Adrenal gland (tissue), 12 donors: Measurements from ENCODE around the gene AGPAT4. TPM values are rescaled to one million over a fixed set of nuclear protein-coding genes. Genes with fewer than 3 reads are reported as not detected.

Experiments
- DNase-seq, 7 donors: peaks; one replicate each; pipeline ENCODE4 v3.0.0-alpha.2; 2019 to 2020
- H3K27ac ChIP-seq, 5 donors: fragments of 200-600 bp; sonication (generic) in 4 of 5; 1 replicate in 3 of 5; 2 replicates in 2 of 5; pipeline versions ENCODE4 v1.5.1 to v1.8.0; 2016 to 2020; ENCODE audit warnings: mild to moderate bottlenecking in 1 of 5
- H3K27me3 ChIP-seq: fragments of 200-600 bp; 2 replicates; pipeline ENCODE4 v1.8.0; 2021
- H3K36me3 ChIP-seq, 2 donors: fragments of 200-600 bp; replicated peaks in 1 of 2; 1 replicate in 1 of 2; 2 replicates in 1 of 2; pipeline versions ENCODE4 v1.5.1 to v1.8.0; 2018 to 2022
- H3K4me1 ChIP-seq, 2 donors: fragments of 200-600 bp; replicated peaks in 1 of 2; 1 replicate in 1 of 2; 2 replicates in 1 of 2; pipeline versions ENCODE4 v1.5.1 to v1.8.0; 2018 to 2021
- H3K4me3 ChIP-seq, 4 donors: fragments of 200-600 bp; sonication (generic) in 3 of 4; one replicate each; pipeline ENCODE4 v1.5.1; 2016 to 2018
- H3K9me3 ChIP-seq, 3 donors: fragments of 200-600 bp; sonication (generic) in 1 of 3; replicated peaks in 1 of 3; 1 replicate in 2 of 3; 2 replicates in 1 of 3; pipeline versions ENCODE4 v1.5.1 to v1.8.0; 2016 to 2021
- CTCF ChIP-seq, 6 experiments: fragments of 450-650 bp in 4 of 6; fragments of 200-600 bp in 2 of 6; sonication (generic) in 1 of 6; IDR thresholded peaks; 1 replicate in 5 of 6; 2 replicates in 1 of 6; pipeline versions ENCODE4 v1.5.1 to v1.8.0; 2016 to 2021; ENCODE audit warnings: antibody characterized with exemption in 6 of 6, mild to moderate bottlenecking in 2 of 6, moderate library complexity in 1 of 6
- POLR2A ChIP-seq, 2 donors: fragments of 450-650 bp; IDR thresholded peaks; one replicate each; pipeline ENCODE4 v1.6.1; 2017; ENCODE audit warnings: antibody characterized with exemption in 2 of 2, mild to moderate bottlenecking in 2 of 2, moderate library complexity in 1 of 2
- WGBS, 4 donors: extraction: QIAGEN DNeasy Blood & Tissue Kit in 2 of 4; methylation state at CpG; one replicate each; pipeline versions ENCODE4 v1.1.5 to v1.1.7; 2013 to 2017; 5-methylcytosine and 5-hydroxymethylcytosine counted together
- intact Hi-C, 2 donors: fragments of 100-400 bp; cut with DNase I; formaldehyde crosslinking; loops; one replicate each; pipeline versions ENCODE4 v1.14.1 to v1.15.0; 2022 to 2023
- polyA plus RNA-seq, 3 donors: library from polyadenylated mRNA; stranded (reverse); fragments of 200-250 nt in 2 of 3; fragments of 350-450 nt in 1 of 3; fragmentation: Illumina TruSeq in 1 of 3; extraction: RNeasy Lipid Tissue Mini Kit (QIAGEN cat#74804) in 1 of 3; gene quantifications; one replicate each; pipeline ENCODE4 v1.2.3, GENCODE V29; 2013 to 2014
- total RNA-seq, 9 donors: library from RNA; depleted of rRNA in 4 of 9; stranded (reverse); fragments of >200 nt in 4 of 9; fragments of 120-200 nt in 1 of 9; fragmentation: NEBNext Ultra II Directional in 1 of 9; extraction: Animal tissue kit (Norgen Biotek cat#: 25700) in 1 of 9; gene quantifications; one replicate each; pipeline versions ENCODE4 v1.1.0 to v1.2.4, GENCODE V29; 2013 to 2023
- donor health status: healthy with polysubstance abuse.
- donor health status: Bipolar disorder and iron deficiency.
- donor health status: DM: yes; HTN: yes; CAD: no.
- donor health status: DM: no; HTN: no; CAD: no.
- donor health status: DM: no; HTN: no; CAD: no.
- donor health status: DM: yes; HTN: yes; CAD: no.

The AGPAT4 gene
- total and polyA plus RNA-seq, 12 donors = 2.2 to 13.1 (median 3.7) TPM

- no peaks in the 10 kb centered on the region for H3K9me3 ChIP-seq
- H3K4me1 ChIP-seq = no peaks in the 10 kb centered on the region
- no peak overlapping the region for H3K4me3 ChIP-seq
- DNase-seq = no peak
- H3K27ac ChIP-seq = no peak overlapping the region
- intact Hi-C loops = no loop called here
- no peaks in the 10 kb centered on the region for H3K36me3 ChIP-seq
- no peak for TF ChIP-seq POLR2A (IDR thresholded peaks at IDR 0.05)
- no peak for TF ChIP-seq CTCF (IDR thresholded peaks at IDR 0.05)
- WGBS, 4 donors = 81 to 83% (median 81%) methylated on average over 4 of the region's 4 CpGs
- no peaks in the 10 kb centered on the region for H3K27me3 ChIP-seq
Observed at GRCh38 chr6:161199850-161200249, 74.0 kb downstream of the AGPAT4 start.

GRCh38 chr6:161198783-161199460 is 74.9 kb downstream of the AGPAT4 start:
- Histone ChIP-seq H3K9me3 (no peaks in the 10 kb centered on the region), H3K4me3 (no peak overlapping the region), H3K36me3 (no peaks in the 10 kb centered on the region), H3K27ac (no peak overlapping the region), H3K4me1 (no peaks in the 10 kb centered on the region), H3K27me3 (no peaks in the 10 kb centered on the region)
- DNase-seq = no peak
- intact Hi-C loops = no loop called here
- TF ChIP-seq CTCF (IDR thresholded peaks at IDR 0.05) = no peak
- TF ChIP-seq POLR2A (IDR thresholded peaks at IDR 0.05) = no peak
- WGBS, 4 donors = 89 to 96% (median 92%) methylated on average over 9 of the region's 9 CpGs

- no peak overlapping the region for H3K27ac ChIP-seq
- H3K9me3 ChIP-seq = no peaks in the 10 kb centered on the region
- TF ChIP-seq CTCF (IDR thresholded peaks at IDR 0.05) = no peak
- TF ChIP-seq POLR2A (IDR thresholded peaks at IDR 0.05) = no peak
- H3K4me1 ChIP-seq = no peaks in the 10 kb centered on the region
- 49 to 56% (median 49%) methylated on average over 4 of the region's 4 CpGs for WGBS, 4 donors
- H3K27me3 ChIP-seq = no peaks in the 10 kb centered on the region
- DNase-seq = no peak
- H3K4me3 ChIP-seq = no peak overlapping the region
- no peaks in the 10 kb centered on the region for H3K36me3 ChIP-seq
- intact Hi-C loops = no loop called here
Observed at GRCh38 chr6:161198176-161198575, 75.7 kb downstream of the AGPAT4 start.

GRCh38 chr6:161195386-161195785 is 78.5 kb downstream of the AGPAT4 start:
- TF ChIP-seq CTCF (IDR thresholded peaks at IDR 0.05) (no peak), POLR2A (IDR thresholded peaks at IDR 0.05) (no peak)
- no peaks in the 10 kb centered on the region for H3K36me3 ChIP-seq
- no peaks in the 10 kb centered on the region for H3K9me3 ChIP-seq
- 80 to 83% (median 81%) methylated on average over 3 to 4 of the region's 4 CpGs for whole genome bisulfite sequencing, 4 donors
- no peak for DNase-seq
- no peaks in the 10 kb centered on the region for H3K4me1 ChIP-seq
- no peaks in the 10 kb centered on the region for H3K27me3 ChIP-seq
- H3K4me3 ChIP-seq = no peak overlapping the region
- H3K27ac ChIP-seq = no peak overlapping the region
- intact Hi-C loops = no loop called here
